ENCODE results near the gene DAPK2.
A peak's percentile ranks its signal among the peaks of the same experiment; 100 is the strongest.

The DAPK2 gene

GRCh38 chr15:63892794-63893441 is 153.4 kb downstream of the DAPK2 start:
- DNase-seq (ENCODE audit: low read depth), result peak; percentile 33

DNA sequence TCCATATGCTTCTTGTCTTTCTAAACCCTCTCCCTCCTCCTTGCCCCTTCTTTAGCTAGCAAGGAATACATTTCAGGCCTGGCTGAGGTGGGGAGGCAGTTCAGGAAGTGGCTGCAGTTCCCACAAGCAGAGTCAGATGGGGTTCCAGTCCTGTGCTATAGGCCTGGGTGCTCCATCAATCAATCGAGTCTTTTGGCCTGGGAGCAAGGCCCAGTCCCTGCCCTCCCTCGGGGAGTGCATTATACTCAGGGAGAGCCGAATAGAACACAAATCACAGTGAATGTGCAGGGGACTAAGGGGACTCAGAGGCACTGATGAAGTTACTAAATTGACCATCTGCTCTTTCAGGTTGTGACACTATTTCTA is 154.5 kb downstream of the DAPK2 start:
- no peak for DNase-seq (ENCODE audit: low read depth)

GRCh38 chr15:63891079-63891767 is 155.1 kb downstream of the DAPK2 start:
- DNase-seq (ENCODE audit: low read depth), result peak; percentile 62

DNA sequence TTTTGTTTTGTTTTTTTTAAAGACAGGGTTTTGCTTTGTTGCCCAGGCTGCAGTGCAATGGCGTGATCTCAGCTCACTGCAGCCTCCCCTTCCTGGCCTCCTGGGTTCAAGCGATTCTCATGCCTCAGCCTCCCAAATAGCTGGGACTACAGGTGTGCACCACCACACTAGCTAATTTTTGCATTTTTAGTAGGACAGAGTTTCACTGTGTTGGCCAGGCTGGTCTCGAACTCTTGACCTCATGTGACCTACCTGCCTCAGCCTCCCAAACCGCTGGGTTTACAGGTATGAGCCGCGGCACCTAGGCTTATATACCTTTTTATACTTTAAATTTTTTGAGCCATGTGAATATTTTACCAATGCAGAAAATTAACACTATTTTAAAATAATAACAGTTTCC is 155.7 kb downstream of the DAPK2 start:
- no peak for DNase-seq (ENCODE audit: low read depth)

- no peak for DNase-seq (ENCODE audit: low read depth)
These were observed 156.5 kb downstream of the DAPK2 start for GRCh38 chr15:63889831-63890230.

DNA sequence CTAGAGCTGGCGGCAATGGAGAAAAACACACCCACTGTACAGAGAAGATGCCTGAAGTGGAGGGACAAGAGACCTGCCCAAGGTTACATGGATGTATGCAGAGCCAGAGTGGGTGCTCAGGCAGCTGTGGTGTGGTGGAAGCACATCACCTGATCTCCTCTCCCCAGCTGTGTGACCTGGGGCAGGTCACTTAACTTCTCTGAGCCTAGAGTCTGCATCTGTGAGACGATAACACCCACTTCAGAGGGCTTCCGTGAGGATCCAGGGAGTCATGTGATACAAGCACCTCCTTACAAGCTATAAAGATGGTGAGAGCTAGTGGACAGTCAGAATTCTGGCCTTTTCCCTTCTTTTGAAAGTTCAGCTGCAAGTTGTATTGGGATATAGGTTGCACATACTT is 157.5 kb downstream of the DAPK2 start:
- no peak for DNase-seq (ENCODE audit: low read depth)

GRCh38 chr15:63888146-63888545 is 158.1 kb downstream of the DAPK2 start:
- no peak for DNase-seq (ENCODE audit: low read depth)

DNA sequence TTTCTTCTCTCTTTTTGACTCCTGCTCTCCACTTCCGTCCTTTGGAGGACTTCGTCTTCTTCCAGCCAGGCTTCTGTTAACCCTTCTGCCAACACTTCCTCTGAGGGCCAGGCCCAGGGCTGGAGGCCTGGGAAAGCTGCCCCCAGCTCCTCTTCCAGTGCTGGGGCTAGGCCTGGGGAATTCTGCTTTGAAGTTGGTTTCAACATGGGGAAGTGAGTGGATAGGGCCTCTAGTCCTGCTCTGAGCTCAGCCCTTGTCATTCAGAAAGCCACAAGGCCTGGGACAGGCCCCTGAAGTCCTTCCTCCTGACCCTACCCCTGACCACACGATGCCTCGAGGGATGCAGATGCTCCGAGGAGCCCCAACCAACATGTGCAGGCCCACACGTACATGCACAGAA is 158.7 kb downstream of the DAPK2 start:
- DNase-seq (ENCODE audit: low read depth), result no peak

DNA sequence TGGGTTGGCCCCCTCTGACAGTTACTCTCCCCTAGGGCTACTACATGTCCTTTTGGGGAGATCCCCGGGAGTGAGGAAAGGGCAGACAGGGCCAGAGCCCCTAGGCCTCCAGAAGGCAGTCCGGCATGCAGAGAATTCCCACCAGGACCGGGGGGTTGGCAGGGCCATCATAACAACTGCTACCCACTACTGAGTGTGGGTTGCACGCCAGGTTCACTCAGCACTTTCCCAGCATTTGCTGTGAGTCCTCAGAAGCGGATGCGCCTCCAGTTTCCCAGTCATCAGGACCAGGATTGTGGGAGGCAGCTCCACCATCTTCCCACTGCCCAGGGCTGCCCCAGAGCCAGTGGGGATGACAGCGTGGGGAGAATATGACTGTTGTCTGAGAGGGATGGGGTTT is 161.3 kb downstream of the DAPK2 start:
- DNase-seq (ENCODE audit: low read depth), result no peak

DNA sequence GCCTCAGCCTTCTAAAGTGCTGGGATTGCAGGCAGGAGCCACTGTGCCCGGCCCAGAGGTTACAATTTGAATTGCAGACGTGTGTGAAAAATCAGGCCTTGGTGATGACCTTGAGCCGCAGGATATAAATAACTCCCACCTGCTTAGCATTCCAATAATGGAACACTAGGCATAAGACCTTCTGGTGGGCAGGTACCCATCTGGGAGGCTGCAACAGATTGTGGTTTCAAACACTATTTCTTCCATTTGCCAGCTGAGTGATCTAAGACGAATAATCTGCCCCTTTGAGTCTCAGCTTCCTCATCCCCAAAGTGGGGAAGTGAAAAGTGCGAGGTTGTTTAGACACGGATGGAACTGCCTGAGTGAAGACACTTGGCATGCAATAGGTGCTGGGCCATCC is 164.9 kb downstream of the DAPK2 start:
- no peak for DNase-seq (ENCODE audit: low read depth)

- DNase-seq (ENCODE audit: low read depth), result no peak
These were observed 165.5 kb downstream of the DAPK2 start for GRCh38 chr15:63880744-63881143.

DNA sequence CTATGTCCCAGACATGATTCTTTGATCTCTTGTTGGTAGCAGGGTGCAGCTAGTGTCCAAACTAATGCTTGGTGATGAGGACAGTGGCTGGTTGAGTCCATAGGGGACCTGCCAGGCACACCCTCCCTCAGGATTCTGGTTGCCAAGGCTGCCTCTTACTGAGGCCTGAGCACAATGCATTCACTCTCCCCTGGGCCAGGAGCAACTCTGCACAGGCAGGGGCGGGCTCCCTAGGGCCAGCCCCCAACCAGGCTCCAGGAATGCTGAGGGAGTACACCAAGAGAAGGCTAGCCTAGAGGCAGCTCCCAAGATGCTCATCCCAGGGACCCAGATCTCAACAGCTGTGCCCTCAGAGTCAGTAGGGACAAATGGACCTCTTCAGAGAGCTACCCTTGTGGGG is 166.3 kb downstream of the DAPK2 start:
- no peak for DNase-seq (ENCODE audit: low read depth)

- no peak for DNase-seq (ENCODE audit: low read depth)
These were observed 167.1 kb downstream of the DAPK2 start for GRCh38 chr15:63879211-63879610.

DNA sequence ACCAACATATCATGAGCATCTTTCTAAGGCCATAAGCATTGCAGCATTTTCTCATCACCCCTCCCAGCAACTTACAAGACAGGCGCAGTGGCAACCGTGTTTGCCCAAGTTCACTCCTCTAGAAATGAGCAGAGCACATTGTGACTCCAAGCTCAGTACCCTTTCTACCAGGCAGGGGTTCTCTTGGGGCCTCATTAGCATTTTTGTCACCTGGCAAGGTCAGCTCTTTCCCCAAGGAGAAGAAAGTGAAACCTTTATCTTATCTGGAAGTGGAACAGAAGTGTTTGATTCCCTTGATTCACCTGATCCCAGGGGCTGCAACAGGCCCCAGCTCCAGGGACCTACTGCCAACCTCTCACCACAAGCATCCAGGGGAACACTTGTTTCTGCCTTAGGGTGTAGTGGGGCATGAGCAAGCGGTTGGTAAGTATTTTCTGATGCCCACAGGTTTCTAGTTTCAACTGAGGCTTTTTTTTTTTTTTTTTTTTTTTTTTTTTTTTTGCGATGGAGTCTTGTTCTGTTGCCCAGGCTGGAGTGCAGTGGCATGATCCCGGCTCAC is 168.5 kb downstream of the DAPK2 start:
- DNase-seq (ENCODE audit: low read depth), result no peak

DNA sequence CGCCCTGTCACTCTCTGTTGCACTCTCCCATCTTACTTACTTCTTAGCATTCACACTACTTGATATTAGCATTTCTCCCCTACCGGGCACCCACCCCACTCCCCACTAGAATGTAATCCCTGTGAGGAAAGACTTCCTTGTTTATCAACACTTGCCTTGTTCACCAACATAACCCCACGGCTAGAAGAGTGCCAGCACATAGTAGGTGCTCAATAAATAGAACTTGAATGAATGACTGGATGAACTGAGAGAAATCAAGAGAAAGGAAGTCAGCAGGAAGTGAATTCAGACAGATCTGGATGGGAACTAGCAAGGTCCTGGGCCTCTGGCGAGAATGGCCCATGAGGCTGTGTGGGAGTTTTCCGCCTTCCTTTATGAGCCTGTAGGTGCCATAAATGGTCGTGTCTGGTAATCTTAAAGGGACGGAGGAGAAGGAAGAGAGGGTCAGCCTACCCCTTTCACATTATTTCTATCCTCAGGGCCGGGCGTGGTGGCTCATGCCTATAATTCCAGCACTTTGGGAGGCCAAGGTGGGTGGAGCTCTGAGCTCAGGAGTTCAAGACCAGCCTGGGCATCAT is 170.1 kb downstream of the DAPK2 start:
- no peak for DNase-seq (ENCODE audit: low read depth)

DNA sequence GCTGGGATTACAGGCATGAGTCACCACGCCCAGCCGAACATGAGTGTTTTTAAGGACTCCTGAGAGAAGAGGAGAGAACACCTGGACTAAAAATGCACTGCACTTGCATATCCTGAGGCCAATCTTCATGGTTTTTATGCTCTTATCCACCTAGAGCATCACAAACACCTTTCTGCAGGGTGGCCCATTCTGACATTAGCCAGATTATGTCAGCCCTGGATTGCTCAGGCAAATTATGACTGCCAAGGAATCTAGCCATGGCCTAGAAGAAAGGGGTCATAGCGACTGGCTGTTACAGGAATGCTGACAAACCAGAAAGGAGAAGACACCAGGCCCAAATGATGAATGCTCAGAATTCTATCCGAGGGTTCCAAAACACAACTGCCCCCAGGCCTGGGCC is 171.7 kb downstream of the DAPK2 start:
- no peak for DNase-seq (ENCODE audit: low read depth)

GRCh38 chr15:63872759-63873510 is 173.3 kb downstream of the DAPK2 start:
- DNase-seq (ENCODE audit: low read depth), result no peak

DNA sequence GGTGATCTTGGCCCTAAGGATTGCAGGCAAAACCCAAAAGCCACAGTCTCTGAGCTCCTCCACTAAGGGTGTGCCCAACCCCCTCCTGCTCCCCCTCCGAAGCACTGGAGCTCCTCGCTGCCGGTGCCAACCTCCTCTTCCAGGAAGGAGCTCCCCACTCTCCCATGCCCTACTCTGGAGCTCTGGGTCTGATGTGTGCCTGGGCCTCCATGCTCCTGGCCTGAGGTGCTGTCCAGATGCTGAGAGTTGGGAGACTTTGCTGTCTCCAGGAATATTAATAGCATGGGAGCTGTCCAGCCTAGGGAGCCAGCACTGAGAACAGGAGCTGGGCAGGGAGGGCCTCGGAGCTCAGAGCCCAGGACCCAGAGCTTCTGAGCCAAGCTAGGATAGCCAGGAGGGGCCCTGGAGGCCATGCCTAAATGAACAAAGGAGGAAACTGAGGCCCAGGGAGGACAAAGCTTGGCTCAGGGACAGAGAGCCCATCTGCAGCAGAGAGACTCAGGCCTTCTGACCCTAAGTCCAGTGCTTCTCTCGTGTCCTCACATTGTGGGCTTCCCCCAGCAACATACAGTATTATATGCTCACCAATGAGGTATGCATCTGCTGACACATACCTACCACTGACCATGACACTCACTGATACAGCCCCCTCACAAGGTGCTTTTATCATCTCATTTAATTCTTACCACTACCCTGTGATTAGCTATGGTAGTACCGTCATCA is 175.6 kb downstream of the DAPK2 start:
- no peak for DNase-seq (ENCODE audit: low read depth)

GRCh38 chr15:63870043-63870394 is 176.3 kb downstream of the DAPK2 start:
- DNase-seq (ENCODE audit: low read depth), result no peak

- DNase-seq (ENCODE audit: low read depth), result no peak
These were observed 176.8 kb downstream of the DAPK2 start for GRCh38 chr15:63869371-63870042.

DNA sequence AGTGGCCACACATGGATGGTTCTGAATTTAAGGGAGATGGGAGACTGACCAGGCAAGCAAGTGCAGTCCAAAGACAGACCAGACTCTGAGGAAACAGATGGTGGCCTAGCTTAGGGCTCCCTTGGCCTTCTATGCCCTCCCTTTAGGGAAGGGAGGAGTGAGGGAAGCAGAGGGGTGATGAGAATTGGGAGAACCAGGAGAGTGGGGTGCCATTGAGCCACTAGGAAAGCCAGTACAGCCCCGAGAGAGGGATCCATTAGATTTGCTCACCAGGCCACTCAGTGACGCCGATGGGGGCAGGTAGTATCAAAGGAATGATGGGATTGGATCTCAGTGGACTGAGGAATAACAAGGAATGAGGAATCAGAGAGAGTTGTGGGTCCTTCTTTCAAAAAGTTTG is 182.1 kb downstream of the DAPK2 start:
- DNase-seq (ENCODE audit: low read depth), result no peak
